Breast epithelium (tissue), 3 donors: ENCODE results near the gene PLPP2.

Experiments
- CTCF ChIP-seq, 3 donors: fragments of 450-650 bp; IDR thresholded peaks; one replicate each; pipeline ENCODE4 v1.5.1; 2016 to 2017; ENCODE audit warnings: antibody characterized with exemption in 3 of 3, mild to moderate bottlenecking in 3 of 3, moderate library complexity in 3 of 3
- POLR2A ChIP-seq: fragments of 450-650 bp; IDR thresholded peaks from one replicate; pipeline ENCODE4 v1.6.1; 2016; ENCODE audit warnings: antibody characterized with exemption, mild to moderate bottlenecking, moderate library complexity

GRCh38 chr19:283395-283794 is 7.8 kb downstream of the PLPP2 start:
- TF ChIP-seq CTCF (IDR thresholded peaks at IDR 0.05) (no peak), POLR2A (no peak)
